ENCODE results near the gene MTFR2.

MTFR2 gene

GRCh38 chr6:136189104-136189503 lies 61.0 kb downstream of the MTFR2 start:
- in situ Hi-C loops (cut with MboI; ENCODE audit: low sequenced_read_pairs): no loop called here

GRCh38 chr6:136188486-136188885 lies 61.6 kb downstream of the MTFR2 start:
- in situ Hi-C loops (cut with MboI; ENCODE audit: low sequenced_read_pairs): no loop called here

- in situ Hi-C loops (cut with MboI; ENCODE audit: low sequenced_read_pairs): no loop called here
These were observed 63.7 kb downstream of the MTFR2 start for GRCh38 chr6:136186363-136186762.

- in situ Hi-C loops (cut with MboI; ENCODE audit: low sequenced_read_pairs): no loop called here
These were observed 65.4 kb downstream of the MTFR2 start for GRCh38 chr6:136184738-136185137.

- in situ Hi-C loops (cut with MboI; ENCODE audit: low sequenced_read_pairs): no loop called here
These were observed 68.2 kb downstream of the MTFR2 start for GRCh38 chr6:136181861-136182260.

- in situ Hi-C loops (cut with MboI; ENCODE audit: low sequenced_read_pairs): no loop called here
These were observed 68.6 kb downstream of the MTFR2 start for GRCh38 chr6:136181512-136181833.
